Cardiac muscle cell (in vitro differentiated cells and primary cell): ENCODE data around the gene PLXNA2. TPM values are rescaled to one million over a fixed set of nuclear protein-coding genes. Genes with fewer than 3 reads are reported as not detected.
A peak's percentile ranks its signal among the peaks of the same experiment; 100 is the strongest.

Source experiments
- DNase-seq, 2 donors: peaks; one replicate each; pipeline versions ENCODE4 v3.0.0 to v3.0.0-alpha.2; 2010 to 2017; ENCODE audit warnings: low read depth in 1 of 2, low spot score in 1 of 2
- H3K27ac ChIP-seq: fragments of 200-600 bp; sonication (generic); 2 replicates; pipeline ENCODE4 v1.5.1; 2016
- H3K27me3 ChIP-seq: fragments of 200-600 bp; sonication (generic); 2 replicates; pipeline ENCODE4 v1.6.0; 2016; ENCODE audit warnings: control low read depth
- H3K36me3 ChIP-seq: fragments of 200-600 bp; sonication (generic); 2 replicates; pipeline ENCODE4 v1.5.1; 2016; ENCODE audit warnings: control low read depth
- H3K4me1 ChIP-seq: fragments of 200-600 bp; sonication (generic); 2 replicates; pipeline ENCODE4 v1.8.1; 2017; ENCODE audit warnings: low read depth, mild to moderate bottlenecking, mixed run types
- H3K4me3 ChIP-seq: fragments of 200-600 bp; sonication (generic); 2 replicates; pipeline ENCODE4 v1.5.1; 2016; ENCODE audit warnings: mild to moderate bottlenecking
- H3K9me3 ChIP-seq: fragments of 200-600 bp; sonication (generic); 2 replicates; pipeline ENCODE4 v1.5.1; 2017; ENCODE audit warnings: low read depth, mild to moderate bottlenecking, control low read depth
- CTCF ChIP-seq: IDR thresholded peaks from 2 replicates; pipeline ENCODE4 v1.5.1; 2012; ENCODE audit warnings: low read depth, mild to moderate bottlenecking, low read length
- polyA plus RNA-seq: library from polyadenylated mRNA; unstranded; fragments of >200 nt; fragmentation: Nextera tagmentation; extraction: Ambion mirVana; gene quantifications from 2 replicates; pipeline ENCODE4 v1.2.1, GENCODE V29; 2016
- total RNA-seq: library from RNA; depleted of rRNA; stranded (reverse); fragments of >200 nt; gene quantifications from 2 replicates; pipeline ENCODE4 v1.2.3, GENCODE V29; 2016

The PLXNA2 gene
- total and polyA plus RNA-seq, 2 experiments from 2014 or later, result 23.2 to 55.3 TPM

GRCh38 chr1:208227366-208227765 is 16.8 kb downstream of the PLXNA2 start:
- DNase-seq, result peak in 1 of 2 donors; percentile 90
- Histone ChIP-seq H3K4me3 (no peak overlapping the region), H3K9me3 (no peaks in the 10 kb centered on the region), H3K27me3 (no peaks in the 10 kb centered on the region), H3K27ac (no peak overlapping the region), H3K4me1 (peaks cover 46% of the 10 kb centered on the region), H3K36me3 (no peaks in the 10 kb centered on the region)
- no peak for TF ChIP-seq CTCF

GRCh38 chr1:208225954-208226937 is 17.9 kb downstream of the PLXNA2 start:
- Histone ChIP-seq H3K4me1 (peaks cover 44% of the 10 kb centered on the region), H3K27me3 (no peaks in the 10 kb centered on the region), H3K9me3 (no peaks in the 10 kb centered on the region), H3K4me3 (no peak overlapping the region), H3K27ac (peak overlapping the region; percentile 73), H3K36me3 (no peaks in the 10 kb centered on the region)
- DNase-seq, result peak in 1 of 2 donors; percentile 57
- TF ChIP-seq CTCF, result no peak

GRCh38 chr1:208224192-208224713 is 19.9 kb downstream of the PLXNA2 start:
- DNase-seq, result no peak
- no peak overlapping the region for H3K4me3 ChIP-seq
- H3K9me3 ChIP-seq, result no peaks in the 10 kb centered on the region
- no peak overlapping the region for H3K27ac ChIP-seq
- TF ChIP-seq CTCF, result no peak
- no peaks in the 10 kb centered on the region for H3K36me3 ChIP-seq
- H3K4me1 ChIP-seq, result peaks cover 55% of the 10 kb centered on the region
- no peaks in the 10 kb centered on the region for H3K27me3 ChIP-seq

- Histone ChIP-seq H3K27ac (no peak overlapping the region), H3K4me1 (peaks cover 66% of the 10 kb centered on the region), H3K36me3 (no peaks in the 10 kb centered on the region), H3K9me3 (no peaks in the 10 kb centered on the region), H3K27me3 (no peaks in the 10 kb centered on the region), H3K4me3 (no peak overlapping the region)
- TF ChIP-seq CTCF, result no peak
- DNase-seq, result no peak
Observed at GRCh38 chr1:208223136-208223535, 21.0 kb downstream of the PLXNA2 start.

GRCh38 chr1:208222376-208223126 is 21.6 kb downstream of the PLXNA2 start:
- H3K4me1 ChIP-seq, result peaks cover 72% of the 10 kb centered on the region
- no peaks in the 10 kb centered on the region for H3K9me3 ChIP-seq
- no peak for TF ChIP-seq CTCF
- no peak overlapping the region for H3K27ac ChIP-seq
- H3K4me3 ChIP-seq, result no peak overlapping the region
- no peaks in the 10 kb centered on the region for H3K27me3 ChIP-seq
- no peaks in the 10 kb centered on the region for H3K36me3 ChIP-seq
- no peak for DNase-seq
